ENCODE data around the gene SLC8A1.

SLC8A1 gene

GRCh38 chr2:40072442-40073232 is 379.3 kb downstream of the SLC8A1 start:
- DNase-seq (ENCODE audit: insufficient read length, low spot score): no peak
- no peak for FAIRE-seq
- TF ChIP-seq CTCF (IDR thresholded peaks at IDR 0.05; ENCODE audit: insufficient read depth, missing control alignments): no peak

- FAIRE-seq: no peak
- DNase-seq (ENCODE audit: insufficient read length, low spot score): no peak
- TF ChIP-seq CTCF (IDR thresholded peaks at IDR 0.05; ENCODE audit: insufficient read depth, missing control alignments): no peak
These were observed 389.5 kb downstream of the SLC8A1 start for GRCh38 chr2:40062381-40062780.

GRCh38 chr2:40049781-40050180 is 402.1 kb downstream of the SLC8A1 start:
- FAIRE-seq (no peak), DNase-seq (ENCODE audit: insufficient read length, low spot score) (no peak)
- TF ChIP-seq CTCF (IDR thresholded peaks at IDR 0.05; ENCODE audit: insufficient read depth, missing control alignments): no peak

- FAIRE-seq: no peak
- no peak for TF ChIP-seq CTCF (IDR thresholded peaks at IDR 0.05; ENCODE audit: insufficient read depth, missing control alignments)
- DNase-seq (ENCODE audit: insufficient read length, low spot score): no peak
These were observed 403.4 kb downstream of the SLC8A1 start for GRCh38 chr2:40048506-40048905.

GRCh38 chr2:40047406-40047805 is 404.5 kb downstream of the SLC8A1 start:
- TF ChIP-seq CTCF (IDR thresholded peaks at IDR 0.05; ENCODE audit: insufficient read depth, missing control alignments): no peak
- FAIRE-seq (peak; percentile 67), DNase-seq (ENCODE audit: insufficient read length, low spot score) (no peak)
